Measurements from ENCODE around the gene MYCT1.

Gene MYCT1

GRCh38 chr6:152723398-152723797 lies 25.7 kb downstream of the MYCT1 start:
- no peak overlapping the region for H3K4me3 ChIP-seq (ENCODE audit: low read depth, low read length)
- TF ChIP-seq MAX (IDR thresholded peaks at IDR 0.05; ENCODE audit: low read depth, low read length) (no peak), MYC (IDR thresholded peaks at IDR 0.05; ENCODE audit: low read depth, low read length) (no peak), POLR2A (IDR thresholded peaks at IDR 0.05; ENCODE audit: extremely low read depth, insufficient read length) (no peak)
- no peak for DNase-seq (ENCODE audit: low read depth)

- DNase-seq (ENCODE audit: low read depth), result no peak
- no peak for TF ChIP-seq MAX (IDR thresholded peaks at IDR 0.05; ENCODE audit: low read depth, low read length)
- no peak for TF ChIP-seq POLR2A (IDR thresholded peaks at IDR 0.05; ENCODE audit: extremely low read depth, insufficient read length)
- TF ChIP-seq MYC (IDR thresholded peaks at IDR 0.05; ENCODE audit: low read depth, low read length), result no peak
These were observed 28.6 kb downstream of the MYCT1 start for GRCh38 chr6:152726313-152726712.

GRCh38 chr6:152727507-152727906 lies 29.8 kb downstream of the MYCT1 start:
- peak; percentile 6 for DNase-seq (ENCODE audit: low read depth)
- TF ChIP-seq POLR2A (IDR thresholded peaks at IDR 0.05; ENCODE audit: extremely low read depth, insufficient read length) (no peak), MAX (IDR thresholded peaks at IDR 0.05; ENCODE audit: low read depth, low read length) (no peak), CTCF (IDR thresholded peaks at IDR 0.05; ENCODE audit: low read depth, low read length) (no peak), MYC (IDR thresholded peaks at IDR 0.05; ENCODE audit: low read depth, low read length) (no peak)

More at GRCh38 chr6:152726313-152726712, 28.6 kb downstream of the MYCT1 start:
- H3K4me3 ChIP-seq (ENCODE audit: low read depth, low read length), result no peak overlapping the region

GRCh38 chr6:152734630-152735029 lies 36.9 kb downstream of the MYCT1 start:
- no peak overlapping the region for H3K4me3 ChIP-seq (ENCODE audit: low read depth, low read length)
- no peak for DNase-seq (ENCODE audit: low read depth)
- TF ChIP-seq POLR2A (IDR thresholded peaks at IDR 0.05; ENCODE audit: extremely low read depth, insufficient read length), result no peak
- no peak for TF ChIP-seq CTCF (IDR thresholded peaks at IDR 0.05; ENCODE audit: low read depth, low read length)
- TF ChIP-seq MAX (IDR thresholded peaks at IDR 0.05; ENCODE audit: low read depth, low read length), result no peak
- no peak for TF ChIP-seq MYC (IDR thresholded peaks at IDR 0.05; ENCODE audit: low read depth, low read length)

More at GRCh38 chr6:152727507-152727906, 29.8 kb downstream of the MYCT1 start:
- H3K4me3 ChIP-seq (ENCODE audit: low read depth, low read length), result no peak overlapping the region

GRCh38 chr6:152736687-152737273 lies 39.1 kb downstream of the MYCT1 start:
- DNase-seq (ENCODE audit: low read depth), result no peak
- H3K4me3 ChIP-seq (ENCODE audit: low read depth, low read length), result no peak overlapping the region
- TF ChIP-seq MAX (IDR thresholded peaks at IDR 0.05; ENCODE audit: low read depth, low read length) (no peak), MYC (IDR thresholded peaks at IDR 0.05; ENCODE audit: low read depth, low read length) (no peak), POLR2A (IDR thresholded peaks at IDR 0.05; ENCODE audit: extremely low read depth, insufficient read length) (no peak), CTCF (IDR thresholded peaks at IDR 0.05; ENCODE audit: low read depth, low read length) (no peak)

- DNase-seq (ENCODE audit: low read depth), result no peak
- H3K4me3 ChIP-seq (ENCODE audit: low read depth, low read length), result no peak overlapping the region
- no peak for TF ChIP-seq MYC (IDR thresholded peaks at IDR 0.05; ENCODE audit: low read depth, low read length)
- no peak for TF ChIP-seq MAX (IDR thresholded peaks at IDR 0.05; ENCODE audit: low read depth, low read length)
- no peak for TF ChIP-seq CTCF (IDR thresholded peaks at IDR 0.05; ENCODE audit: low read depth, low read length)
- no peak for TF ChIP-seq POLR2A (IDR thresholded peaks at IDR 0.05; ENCODE audit: extremely low read depth, insufficient read length)
These were observed 47.9 kb downstream of the MYCT1 start for GRCh38 chr6:152745509-152746171.
